ENCODE results near the gene CKAP4. TPM values are rescaled to one million over a fixed set of nuclear protein-coding genes. Genes with fewer than 3 reads are reported as not detected.

CKAP4 gene
- total and polyA plus RNA-seq, 4 donors = 13.1 to 28.0 (median 25.2) TPM

DNA sequence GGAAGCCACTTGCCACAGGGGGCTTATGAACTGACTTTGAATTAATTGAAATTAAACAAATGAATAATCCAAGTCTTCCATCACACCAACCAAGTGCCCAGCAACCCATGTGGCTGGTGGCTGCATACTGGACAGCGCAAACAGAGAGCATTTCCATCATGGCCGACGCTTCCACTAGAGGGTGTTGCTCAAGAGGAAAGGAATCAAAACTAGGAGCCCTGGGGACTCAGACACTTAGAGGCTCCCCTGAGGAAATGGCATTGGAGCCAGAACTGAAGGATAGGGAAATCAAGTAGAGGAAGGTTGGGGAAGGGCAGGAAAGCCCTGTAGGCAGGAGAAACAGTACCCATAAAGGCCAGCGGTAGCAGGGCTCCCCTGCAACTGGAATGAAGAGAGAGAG, 58.5 kb downstream of the CKAP4 start:
- Histone ChIP-seq H3K27ac (ENCODE audit: low read depth in 1 of 2, low read length in 2 of 2) (no peak overlapping the region), H3K4me1 (ENCODE audit: control insufficient read depth in 4 of 4, insufficient read depth in 4 of 4, low read length in 3 of 4) (peaks cover 0 to 10% (median 5%) of the 10 kb centered on the region in 4 donors), H3K9ac (ENCODE audit: low read depth in 1 of 2, low read length in 2 of 2) (no peak overlapping the region), H3K27me3 (ENCODE audit: control insufficient read depth in 4 of 4, insufficient read depth in 4 of 4, low read length in 3 of 4) (no peaks in the 10 kb centered on the region), H3K4me3 (ENCODE audit: low read depth in 1 of 3, low read length in 3 of 3) (no peak overlapping the region), H3K36me3 (ENCODE audit: control insufficient read depth in 4 of 4, insufficient read depth in 3 of 4, low read depth in 1 of 4, low read length in 3 of 4) (no peaks in the 10 kb centered on the region), H3K9me3 (ENCODE audit: control insufficient read depth in 4 of 4, low read length in 3 of 4) (no peaks in the 10 kb centered on the region)
- TF ChIP-seq JUND (IDR thresholded peaks at IDR 0.05) (no peak), RAD21 (IDR thresholded peaks at IDR 0.05) (no peak), GABPA (IDR thresholded peaks at IDR 0.05 in 1 of 2, conservative IDR thresholded peaks at IDR 0.05 in 1 of 2) (no peak), HNF4A (conservative IDR thresholded peaks at IDR 0.05) (no peak), REST (IDR thresholded peaks at IDR 0.05) (no peak)
- TF ChIP-seq, protein P1, sequence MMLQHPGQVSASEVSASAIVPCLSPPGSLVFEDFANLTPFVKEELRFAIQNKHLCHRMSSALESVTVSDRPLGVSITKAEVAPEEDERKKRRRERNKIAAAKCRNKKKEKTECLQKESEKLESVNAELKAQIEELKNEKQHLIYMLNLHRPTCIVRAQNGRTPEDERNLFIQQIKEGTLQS (IDR thresholded peaks at IDR 0.05) = no peak
- 95% methylated on average over 4 of the region's 4 CpGs for WGBS
- no peak for DNase-seq (ENCODE audit: low spot score)

DNA sequence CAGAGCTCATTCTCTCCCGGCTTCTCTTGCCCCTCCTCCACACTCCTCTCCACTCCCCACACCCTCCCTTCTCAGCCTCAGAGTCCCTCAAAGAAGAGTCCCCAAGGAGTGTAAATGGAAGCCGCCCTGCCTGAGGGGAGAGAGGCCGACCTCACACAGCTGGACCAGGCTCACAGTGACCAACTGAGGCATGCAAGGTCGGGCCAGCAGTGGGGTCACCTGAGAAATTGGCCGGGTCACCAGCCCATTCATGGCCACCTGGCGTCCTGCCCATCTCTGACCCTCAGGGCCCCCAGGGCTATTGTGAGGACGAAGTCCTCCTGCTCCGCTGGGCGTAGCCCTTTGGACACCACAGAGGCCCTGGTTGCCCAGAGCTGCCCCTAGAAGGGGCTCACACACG, 59.6 kb downstream of the CKAP4 start:
- 59% methylated on average over 10 of the region's 10 CpGs for WGBS
- TF ChIP-seq ZBTB33 (IDR thresholded peaks at IDR 0.05) = no peak
- DNase-seq (ENCODE audit: low spot score) = no peak
- no peaks in the 10 kb centered on the region for H3K9me3 ChIP-seq (ENCODE audit: control insufficient read depth in 4 of 4, low read length in 3 of 4)
- H3K27ac ChIP-seq (ENCODE audit: low read depth in 1 of 2, low read length in 2 of 2) = no peak overlapping the region
- no peak overlapping the region for H3K4me3 ChIP-seq (ENCODE audit: low read depth in 1 of 3, low read length in 3 of 3)
- peaks cover 0 to 7% (median 5%) of the 10 kb centered on the region in 4 donors for H3K4me1 ChIP-seq (ENCODE audit: control insufficient read depth in 4 of 4, insufficient read depth in 4 of 4, low read length in 3 of 4)
- no peaks in the 10 kb centered on the region for H3K36me3 ChIP-seq (ENCODE audit: control insufficient read depth in 4 of 4, insufficient read depth in 3 of 4, low read depth in 1 of 4, low read length in 3 of 4)
- no peaks in the 10 kb centered on the region for H3K27me3 ChIP-seq (ENCODE audit: control insufficient read depth in 4 of 4, insufficient read depth in 4 of 4, low read length in 3 of 4)
- no peak overlapping the region for H3K9ac ChIP-seq (ENCODE audit: low read depth in 1 of 2, low read length in 2 of 2)

Small RNA genes lying within 50 kb of the gene (small RNA-seq; reads per million reads assigned to genes)
- gene RNU7-94P = not detected

Other genes with a start within 250 kb of the CKAP4 start
- gene NUAK1, start 109.1 kb downstream of the CKAP4 start, total RNA-seq = 1 to 10 TPM; 3.6 to 9.3 TPM
- 1 to 10 TPM; 2.5 to 4.1 TPM for gene NUAK1, start 109.1 kb downstream of the CKAP4 start, polyA plus RNA-seq
- gene TCP11L2, start 54.7 kb upstream of the CKAP4 start, total RNA-seq = 10 to 100 TPM in 1 of 2 donors, 1 to 10 TPM in 1; 9.2 to 98.1 TPM
- 1 to 10 TPM; 2.5 to 2.6 TPM for gene TCP11L2, start 54.7 kb upstream of the CKAP4 start, polyA plus RNA-seq
- gene POLR3B, start 109.7 kb upstream of the CKAP4 start, total RNA-seq = 10 to 100 TPM in 1 of 2 donors, 1 to 10 TPM in 1; 8.4 to 12.2 TPM
- gene POLR3B, start 109.7 kb upstream of the CKAP4 start, polyA plus RNA-seq = 1 to 10 TPM; 5.4 to 5.6 TPM